HepG2 (cell line): ENCODE measurements around the gene SMAD7. TPM values are rescaled to one million over a fixed set of nuclear protein-coding genes. Genes with fewer than 3 reads are reported as not detected.

Source experiments
- AHDC1 ChIP-seq: sonication (generic); formaldehyde crosslinking; IDR thresholded peaks from 2 replicates; pipeline ENCODE4 v1.5.1; 2020; ENCODE audit warnings: mild to moderate bottlenecking, missing genetic modification reagents, borderline replicate concordance
- ATF6 ChIP-seq: sonication (generic); formaldehyde crosslinking; conservative IDR thresholded peaks from 2 replicates; pipeline ENCODE4 v1.4.0; 2020; ENCODE audit warnings: missing genetic modification reagents
- BATF2 ChIP-seq: sonication (generic); formaldehyde crosslinking; IDR thresholded peaks from 2 replicates; pipeline ENCODE4 v1.8.0; 2022; ENCODE audit warnings: mild to moderate bottlenecking, missing genetic modification reagents, moderate library complexity
- ERF ChIP-seq: IDR thresholded peaks from 2 replicates; pipeline ENCODE4 v1.6.1; 2018; ENCODE audit warnings: missing biosample characterization, missing genetic modification reagents
- MAX ChIP-seq: IDR thresholded peaks from 2 replicates; pipeline ENCODE4 v1.6.1; 2012; ENCODE audit warnings: inconsistent platforms
- MBNL3 ChIP-seq: fragments of 250-450 bp; sonication (Bioruptor Pico); conservative IDR thresholded peaks from 2 replicates; pipeline ENCODE4 v1.8.0; 2022; ENCODE audit warnings: mild to moderate bottlenecking, inconsistent platforms
- RARG ChIP-seq: sonication (generic); formaldehyde crosslinking; IDR thresholded peaks from 2 replicates; pipeline ENCODE4 v1.4.0; 2020; ENCODE audit warnings: low read depth, mild to moderate bottlenecking, missing genetic modification reagents
- RCOR2 ChIP-seq: IDR thresholded peaks from 2 replicates; pipeline ENCODE4 v1.6.1; 2016; ENCODE audit warnings: missing biosample characterization, missing genetic modification reagents
- SALL1 ChIP-seq: sonication (generic); formaldehyde crosslinking; IDR thresholded peaks from 2 replicates; pipeline ENCODE4 v1.8.0; 2022; ENCODE audit warnings: mild to moderate bottlenecking, missing genetic modification reagents
- SMC3 ChIP-seq: IDR thresholded peaks from 2 replicates; pipeline ENCODE4 v1.6.1; 2011; ENCODE audit warnings: low read length, improper control_type of control experiment
- TAF1 ChIP-seq: sonication (generic); formaldehyde crosslinking; IDR thresholded peaks from 2 replicates; pipeline ENCODE4 v1.4.0; 2020; ENCODE audit warnings: missing genetic modification reagents
- THRA ChIP-seq: sonication (generic); formaldehyde crosslinking; IDR thresholded peaks from 2 replicates; pipeline ENCODE4 v1.4.0; 2020; ENCODE audit warnings: missing genetic modification reagents, borderline replicate concordance
- ZMYM2 ChIP-seq: sonication (generic); formaldehyde crosslinking; IDR thresholded peaks from 2 replicates; pipeline ENCODE4 v1.8.0; 2022; ENCODE audit warnings: mild to moderate bottlenecking, missing genetic modification reagents
- ZNF10 ChIP-seq: sonication (generic); formaldehyde crosslinking; IDR thresholded peaks from 2 replicates; pipeline ENCODE4 v1.4.0; 2020; ENCODE audit warnings: mild to moderate bottlenecking, low read depth, missing genetic modification reagents, borderline replicate concordance
- ZNF510 ChIP-seq: sonication (generic); formaldehyde crosslinking; IDR thresholded peaks from 2 replicates; pipeline ENCODE4 v1.4.0; 2020; ENCODE audit warnings: low read depth, mild to moderate bottlenecking, missing genetic modification reagents
- ZNF766 ChIP-seq: sonication (generic); formaldehyde crosslinking; IDR thresholded peaks from 2 replicates; pipeline ENCODE4 v1.5.0; 2020; ENCODE audit warnings: missing genetic modification reagents, borderline replicate concordance
- ZNF788 ChIP-seq: sonication (generic); formaldehyde crosslinking; IDR thresholded peaks from 2 replicates; pipeline ENCODE4 v1.5.0; 2020; ENCODE audit warnings: mild to moderate bottlenecking, missing genetic modification reagents, borderline replicate concordance
- ZNF792 ChIP-seq: IDR thresholded peaks from 2 replicates; pipeline ENCODE4 v1.6.1; 2016
- polyA plus RNA-seq, 8 experiments: library from polyadenylated mRNA; depleted of rRNA in 3 of 8; stranded (reverse) in 7 of 8; unstranded in 1 of 8; fragments of >200 nt; fragmentation: Illumina TruSeq in 4 of 8; extraction: Trizol in 4 of 8; gene quantifications; 2 replicates each; pipeline versions ENCODE4 v1.2.1 to v1.2.3, GENCODE V29; 2011 to 2016; ENCODE audit warnings: low read depth in 4 of 8, missing spikeins in 1 of 8, mixed read lengths in 1 of 8; ENCODE audit not compliant: insufficient read depth in 1 of 8
- total RNA-seq, 5 experiments: library from RNA; depleted of rRNA; stranded (reverse); fragments of >200 nt; fragmentation: Illumina TruSeq; extraction: Trizol; gene quantifications; 2 replicates each; pipeline ENCODE4 v1.2.3, GENCODE V29; 2016; ENCODE audit warnings: low read depth in 1 of 5

The SMAD7 gene
- total and polyA plus RNA-seq, 2 of the 13 experiments (the other 11 are each of a cell fraction or from before 2014, with no cell fraction given), result 17.4 to 24.7 TPM

GRCh38 chr18:48948112-48949049 is 2.4 kb downstream of the SMAD7 start (continued):
- peak; percentile 42; the same call in 1 of the 2 replicates for TF ChIP-seq ZNF788 (CRISPR knock-in tag)
- TF ChIP-seq RCOR2 (CRISPR knock-in tag), result no peak
- no peak for TF ChIP-seq ZNF10 (CRISPR knock-in tag)
- peak; percentile 64 for TF ChIP-seq MAX
- no peak for TF ChIP-seq AHDC1 (CRISPR knock-in tag)
- TF ChIP-seq ZNF766 (CRISPR knock-in tag), result no peak
- TF ChIP-seq ZNF510 (CRISPR knock-in tag), result no peak
- no peak for TF ChIP-seq MBNL3 (CRISPR knock-in tag)
- peak; percentile 51 for TF ChIP-seq TAF1 (CRISPR knock-in tag)
- no peak for TF ChIP-seq RARG (CRISPR knock-in tag)
- no peak for TF ChIP-seq SMC3
- TF ChIP-seq ZMYM2 (CRISPR knock-in tag), result no peak
- no peak for TF ChIP-seq ATF6 (CRISPR knock-in tag)
- peak; percentile 49; the same call in 1 of the 2 replicates for TF ChIP-seq BATF2
- TF ChIP-seq SALL1 (CRISPR knock-in tag), result peak; percentile 67
- peak; percentile 35; the same call in 1 of the 2 replicates for TF ChIP-seq THRA
- TF ChIP-seq ZNF792, result no peak; the same call in 1 of the 2 replicates
- peak; percentile 64 for TF ChIP-seq ERF (CRISPR knock-in tag)
